ENCODE measurements around the gene C2.

C2 gene

GRCh38 chr6:31911826-31912585, 15.5 kb upstream of the C2 start:
- no peak overlapping the region for H3K23ac ChIP-seq (ENCODE audit: low read length)
- no peak overlapping the region for H2BK120ac ChIP-seq (ENCODE audit: insufficient read depth, low read length, poor library complexity)
- peaks cover 0 to 2% of the 10 kb centered on the region in 2 experiments for H3K4me1 ChIP-seq (ENCODE audit: control insufficient read depth in 1 of 2, insufficient read depth in 2 of 2, low read length in 2 of 2)
- no peak overlapping the region for H4K91ac ChIP-seq (ENCODE audit: low read depth, low read length)
- no peak overlapping the region for H2BK12ac ChIP-seq (ENCODE audit: low read length)
- H2BK5ac ChIP-seq (ENCODE audit: low read depth, low read length, poor library complexity), result no peak overlapping the region
- H2AFZ ChIP-seq (ENCODE audit: insufficient read depth, low read length, poor library complexity), result no peak overlapping the region
- H3K27ac ChIP-seq (ENCODE audit: low read depth, low read length), result no peak overlapping the region
- H3K4me3 ChIP-seq (ENCODE audit: low read depth, low read length), result no peak overlapping the region
- H3K27me3 ChIP-seq (ENCODE audit: insufficient read depth, low read length), result no peaks in the 10 kb centered on the region
- H3K36me3 ChIP-seq (ENCODE audit: control insufficient read depth in 1 of 2, insufficient read depth in 2 of 2, low read length in 2 of 2), result no peaks in the 10 kb centered on the region
- H3K14ac ChIP-seq (ENCODE audit: low read length), result no peak overlapping the region
- peaks cover 2% of the 10 kb centered on the region for H3K9me3 ChIP-seq (ENCODE audit: insufficient read depth, low read depth, low read length)
- DNase-seq, result no peak
- H4K12ac ChIP-seq (ENCODE audit: low read depth, low read length), result no peak overlapping the region
- no peak overlapping the region for H4K8ac ChIP-seq (ENCODE audit: low read depth, low read length)
- H2AK5ac ChIP-seq (ENCODE audit: low read length), result no peak overlapping the region
- no peak overlapping the region for H3K4ac ChIP-seq (ENCODE audit: low read depth, low read length)
- H3K79me1 ChIP-seq (ENCODE audit: low read length), result no peaks in the 10 kb centered on the region
- H3K18ac ChIP-seq (ENCODE audit: low read length), result no peak overlapping the region
- H3K4me2 ChIP-seq (ENCODE audit: low read length), result no peak overlapping the region
- H3K9ac ChIP-seq (ENCODE audit: low read length), result no peak overlapping the region
- no CpG with 5 or more reads among the region's 11 CpGs for WGBS (ENCODE audit: extremely low coverage, insufficient coverage, insufficient read length)
- no peaks in the 10 kb centered on the region for H3K79me2 ChIP-seq (ENCODE audit: control insufficient read depth, insufficient read depth, low read length, poor library complexity)

- Histone ChIP-seq H3K14ac (ENCODE audit: low read length) (no peak overlapping the region), H3K79me1 (ENCODE audit: low read length) (no peaks in the 10 kb centered on the region), H3K9ac (ENCODE audit: low read length) (no peak overlapping the region), H3K9me3 (ENCODE audit: insufficient read depth, low read depth, low read length) (peaks cover 2% of the 10 kb centered on the region), H2AFZ (ENCODE audit: insufficient read depth, low read length, poor library complexity) (no peak overlapping the region), H2BK12ac (ENCODE audit: low read length) (no peak overlapping the region), H3K4me3 (ENCODE audit: low read depth, low read length) (no peak overlapping the region), H2BK120ac (ENCODE audit: insufficient read depth, low read length, poor library complexity) (no peak overlapping the region), H3K23ac (ENCODE audit: low read length) (no peak overlapping the region), H3K27me3 (ENCODE audit: insufficient read depth, low read length) (no peaks in the 10 kb centered on the region), H2AK5ac (ENCODE audit: low read length) (no peak overlapping the region), H3K4me1 (ENCODE audit: control insufficient read depth in 1 of 2, insufficient read depth in 2 of 2, low read length in 2 of 2) (peaks cover 0 to 2% of the 10 kb centered on the region in 2 experiments), H2BK5ac (ENCODE audit: low read depth, low read length, poor library complexity) (no peak overlapping the region), H3K18ac (ENCODE audit: low read length) (no peak overlapping the region), H3K27ac (ENCODE audit: low read depth, low read length) (no peak overlapping the region), H3K4me2 (ENCODE audit: low read length) (no peak overlapping the region), H4K91ac (ENCODE audit: low read depth, low read length) (no peak overlapping the region), H3K36me3 (ENCODE audit: control insufficient read depth in 1 of 2, insufficient read depth in 2 of 2, low read length in 2 of 2) (no peaks in the 10 kb centered on the region), H4K8ac (ENCODE audit: low read depth, low read length) (no peak overlapping the region), H4K12ac (ENCODE audit: low read depth, low read length) (no peak overlapping the region), H3K79me2 (ENCODE audit: control insufficient read depth, insufficient read depth, low read length, poor library complexity) (no peaks in the 10 kb centered on the region), H3K4ac (ENCODE audit: low read depth, low read length) (no peak overlapping the region)
- DNase-seq, result no peak
Measured at GRCh38 chr6:31915351-31915750, 12.2 kb upstream of the C2 start.

- H3K27me3 ChIP-seq (ENCODE audit: insufficient read depth, low read length), result no peaks in the 10 kb centered on the region
- H2BK120ac ChIP-seq (ENCODE audit: insufficient read depth, low read length, poor library complexity), result no peak overlapping the region
- H3K4ac ChIP-seq (ENCODE audit: low read depth, low read length), result no peak overlapping the region
- no peak overlapping the region for H4K91ac ChIP-seq (ENCODE audit: low read depth, low read length)
- no peak overlapping the region for H3K27ac ChIP-seq (ENCODE audit: low read depth, low read length)
- no peak overlapping the region for H3K23ac ChIP-seq (ENCODE audit: low read length)
- H2AFZ ChIP-seq (ENCODE audit: insufficient read depth, low read length, poor library complexity), result no peak overlapping the region
- H3K9ac ChIP-seq (ENCODE audit: low read length), result no peak overlapping the region
- H3K79me1 ChIP-seq (ENCODE audit: low read length), result no peaks in the 10 kb centered on the region
- no peak overlapping the region for H3K18ac ChIP-seq (ENCODE audit: low read length)
- DNase-seq, result peak; percentile 90 to 93
- no peaks in the 10 kb centered on the region for H3K79me2 ChIP-seq (ENCODE audit: control insufficient read depth, insufficient read depth, low read length, poor library complexity)
- no peak overlapping the region for H4K8ac ChIP-seq (ENCODE audit: low read depth, low read length)
- H3K4me1 ChIP-seq (ENCODE audit: control insufficient read depth in 1 of 2, insufficient read depth in 2 of 2, low read length in 2 of 2), result peaks cover 0 to 2% of the 10 kb centered on the region in 2 experiments
- H4K12ac ChIP-seq (ENCODE audit: low read depth, low read length), result no peak overlapping the region
- no peak overlapping the region for H2BK12ac ChIP-seq (ENCODE audit: low read length)
- H2BK5ac ChIP-seq (ENCODE audit: low read depth, low read length, poor library complexity), result no peak overlapping the region
- no peak overlapping the region for H3K4me3 ChIP-seq (ENCODE audit: low read depth, low read length)
- peaks cover 2% of the 10 kb centered on the region for H3K9me3 ChIP-seq (ENCODE audit: insufficient read depth, low read depth, low read length)
- H3K14ac ChIP-seq (ENCODE audit: low read length), result no peak overlapping the region
- no CpG with 5 or more reads among the region's 6 CpGs for WGBS (ENCODE audit: extremely low coverage, insufficient coverage, insufficient read length)
- no peak overlapping the region for H2AK5ac ChIP-seq (ENCODE audit: low read length)
- H3K36me3 ChIP-seq (ENCODE audit: control insufficient read depth in 1 of 2, insufficient read depth in 2 of 2, low read length in 2 of 2), result no peaks in the 10 kb centered on the region
- H3K4me2 ChIP-seq (ENCODE audit: low read length), result no peak overlapping the region
Measured at GRCh38 chr6:31915756-31916155, 11.8 kb upstream of the C2 start.

DNA sequence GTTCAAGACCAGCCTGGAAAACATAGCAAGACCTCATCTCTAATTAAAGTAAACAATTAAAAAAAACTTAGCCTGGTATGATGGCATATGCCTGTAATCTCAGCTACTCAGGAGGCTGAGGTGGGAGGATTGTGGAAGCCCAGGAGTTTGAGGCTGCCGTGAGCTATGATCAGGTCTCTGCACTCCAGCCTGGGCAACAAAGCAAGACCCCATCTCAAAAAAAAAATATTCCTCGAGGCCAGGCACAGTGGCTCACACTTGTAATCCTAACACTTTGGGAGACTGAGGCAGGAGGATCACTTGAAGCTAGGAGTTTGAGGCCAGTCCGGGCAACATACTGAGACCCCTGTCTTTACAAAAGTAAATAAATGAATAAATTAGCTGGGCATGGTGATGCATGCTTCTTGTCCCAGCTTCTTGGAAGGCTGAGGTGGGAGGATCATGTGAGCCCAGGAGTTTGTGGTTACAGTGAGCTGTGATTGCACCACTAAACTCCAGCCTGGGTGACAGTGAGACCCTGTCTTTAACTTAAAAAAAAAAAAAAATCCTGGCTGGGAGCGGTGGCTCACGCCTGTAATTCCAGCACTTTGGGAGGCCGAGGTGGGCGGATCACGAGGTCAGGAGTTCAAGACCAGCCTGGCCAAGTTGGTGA, 9.3 kb upstream of the C2 start:
- Histone ChIP-seq H3K79me1 (ENCODE audit: low read length) (no peaks in the 10 kb centered on the region), H3K27ac (ENCODE audit: low read depth, low read length) (no peak overlapping the region), H4K12ac (ENCODE audit: low read depth, low read length) (no peak overlapping the region), H3K4me2 (ENCODE audit: low read length) (no peak overlapping the region), H2AK5ac (ENCODE audit: low read length) (no peak overlapping the region), H3K4ac (ENCODE audit: low read depth, low read length) (no peak overlapping the region), H4K8ac (ENCODE audit: low read depth, low read length) (no peak overlapping the region), H3K27me3 (ENCODE audit: insufficient read depth, low read length) (no peaks in the 10 kb centered on the region), H2BK5ac (ENCODE audit: low read depth, low read length, poor library complexity) (no peak overlapping the region), H2AFZ (ENCODE audit: insufficient read depth, low read length, poor library complexity) (no peak overlapping the region), H3K36me3 (ENCODE audit: control insufficient read depth in 1 of 2, insufficient read depth in 2 of 2, low read length in 2 of 2) (no peaks in the 10 kb centered on the region), H3K23ac (ENCODE audit: low read length) (no peak overlapping the region), H4K91ac (ENCODE audit: low read depth, low read length) (no peak overlapping the region), H3K18ac (ENCODE audit: low read length) (no peak overlapping the region), H3K79me2 (ENCODE audit: control insufficient read depth, insufficient read depth, low read length, poor library complexity) (no peaks in the 10 kb centered on the region), H3K9me3 (ENCODE audit: insufficient read depth, low read depth, low read length) (no peaks in the 10 kb centered on the region), H3K4me3 (ENCODE audit: low read depth, low read length) (no peak overlapping the region), H3K4me1 (ENCODE audit: control insufficient read depth in 1 of 2, insufficient read depth in 2 of 2, low read length in 2 of 2) (peaks cover 0 to 2% of the 10 kb centered on the region in 2 experiments), H3K14ac (ENCODE audit: low read length) (no peak overlapping the region), H2BK12ac (ENCODE audit: low read length) (no peak overlapping the region), H3K9ac (ENCODE audit: low read length) (no peak overlapping the region), H2BK120ac (ENCODE audit: insufficient read depth, low read length, poor library complexity) (no peak overlapping the region)
- DNase-seq, result no peak
- WGBS (ENCODE audit: extremely low coverage, insufficient coverage, insufficient read length), result no CpG with 5 or more reads among the region's 8 CpGs
